ENCODE data around the gene CCDC141. TPM values are rescaled to one million over a fixed set of nuclear protein-coding genes. Genes with fewer than 3 reads are reported as not detected.
"Not testable (repeated sequence)": the region's sequence is repeated elsewhere in the genome, so short reads cannot be mapped to it uniquely, and the experiment has no call there.

The CCDC141 gene
- polyA plus RNA-seq, 3 donors, result 0.12 to 0.27 (median 0.12) TPM

DNA sequence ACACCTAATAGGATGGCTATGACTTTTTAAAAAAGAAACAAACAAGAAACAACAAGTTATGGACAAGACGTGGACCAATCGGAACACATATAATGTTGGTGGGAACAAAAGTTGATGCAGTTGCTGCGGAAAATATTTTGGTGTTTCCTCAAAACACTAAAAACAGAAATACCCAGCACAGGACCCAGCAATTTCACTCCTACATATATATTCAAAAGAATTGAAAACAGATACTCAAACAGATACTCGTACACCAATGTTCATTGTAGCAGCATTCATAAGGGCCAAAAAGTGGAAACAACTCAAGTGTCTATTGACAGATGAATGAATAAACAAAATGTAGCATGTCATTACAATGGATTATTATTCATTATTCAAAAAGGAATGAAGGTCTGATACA lies 12.1 kb downstream of the CCDC141 start:
- DNase-seq, result no peak

DNA sequence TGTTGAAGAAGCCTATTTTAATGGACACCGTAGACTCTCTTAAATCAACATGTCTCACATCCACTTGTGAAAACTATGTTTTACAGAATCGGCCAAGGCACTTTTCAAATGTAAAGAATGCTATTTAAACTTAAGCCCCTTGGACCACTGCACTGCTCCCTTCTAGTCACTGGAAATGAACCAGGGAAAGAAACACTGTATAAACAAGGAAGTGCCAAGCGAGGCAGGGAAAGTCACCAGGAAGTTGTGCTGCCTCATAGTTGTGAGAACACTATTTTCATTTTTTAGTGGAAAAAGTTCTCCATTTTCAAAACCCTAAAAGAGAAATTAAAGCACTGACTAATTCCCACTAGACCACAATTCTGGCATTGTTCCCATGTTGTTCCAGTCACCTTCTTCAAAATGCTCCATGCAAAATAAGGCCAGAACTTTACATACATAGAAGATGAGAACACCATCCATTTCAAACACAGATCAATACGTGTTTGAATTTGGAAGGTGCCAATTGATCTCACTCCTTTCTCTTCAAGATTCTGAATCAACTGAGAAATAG lies 13.5 kb downstream of the CCDC141 start:
- no peak for DNase-seq

DNA sequence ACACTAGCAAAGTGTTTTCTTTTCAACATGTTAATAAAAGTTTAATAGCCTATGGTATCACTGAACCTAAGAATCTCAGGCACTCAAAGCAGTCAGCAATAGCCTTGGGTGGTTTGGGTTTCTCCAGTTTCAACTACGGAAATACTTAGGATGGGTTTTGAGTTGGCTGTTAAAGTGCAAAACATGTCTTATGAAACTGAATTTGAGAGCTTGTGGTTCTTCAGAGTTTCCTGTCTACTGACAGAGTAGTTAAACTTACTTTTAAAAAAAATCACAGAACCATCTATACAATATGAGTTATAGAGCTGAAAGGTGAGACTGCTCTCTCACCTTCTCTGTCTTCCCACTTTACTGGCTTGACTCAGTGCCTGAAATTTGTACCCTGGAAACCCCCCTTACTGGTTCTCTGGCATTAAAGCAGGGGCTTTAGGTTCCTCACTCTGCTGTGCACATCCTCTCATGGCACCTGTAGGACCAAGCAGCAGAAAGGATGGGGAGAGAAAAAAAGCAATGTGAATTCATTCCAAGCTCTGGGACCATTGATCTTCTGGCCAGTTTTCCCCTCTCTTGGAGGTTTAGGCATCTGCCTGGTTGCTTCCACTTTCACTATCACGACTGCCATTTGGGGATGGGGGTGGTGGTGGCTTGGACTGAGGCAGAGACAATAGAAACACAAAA lies 18.1 kb downstream of the CCDC141 start:
- no peak for DNase-seq

DNA sequence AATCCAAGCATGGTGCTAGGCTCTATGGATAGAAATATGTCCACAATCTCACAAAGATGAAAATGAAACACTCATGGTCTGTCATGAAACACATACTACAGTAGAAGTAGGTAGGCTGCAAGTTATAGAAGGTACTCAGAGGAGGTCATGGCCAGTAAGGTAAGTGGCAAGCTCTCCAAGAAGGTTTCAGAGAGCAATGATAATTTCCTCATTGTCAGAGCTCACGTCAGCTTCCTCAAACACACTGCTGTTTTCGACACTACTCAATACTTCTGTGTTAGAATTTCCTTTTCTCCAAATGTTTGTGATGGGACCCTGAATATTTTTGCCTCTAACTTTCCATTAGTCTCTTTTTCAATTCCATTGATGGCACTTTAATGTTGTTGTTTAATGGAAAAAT lies 25.5 kb downstream of the CCDC141 start:
- no peak for DNase-seq

DNA sequence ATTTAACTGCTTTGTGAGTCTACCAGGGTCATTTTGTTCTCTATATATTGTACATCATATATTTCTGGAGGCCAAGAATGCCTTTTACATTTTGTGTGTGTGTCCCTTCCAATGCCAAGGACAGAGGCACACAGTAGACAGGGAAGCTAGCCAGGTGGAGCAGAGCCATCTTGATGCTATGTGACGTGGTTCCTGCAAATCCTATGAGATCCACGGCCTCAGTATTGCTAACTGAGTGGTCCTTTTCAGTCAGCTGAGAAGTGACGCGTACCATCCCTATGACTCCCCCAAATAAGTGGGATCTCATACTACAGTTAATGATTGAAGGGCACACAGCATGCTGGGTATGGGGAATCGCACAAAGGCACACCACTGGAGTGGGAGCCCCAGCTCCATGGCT lies 27.3 kb downstream of the CCDC141 start:
- DNase-seq, result no peak

DNA sequence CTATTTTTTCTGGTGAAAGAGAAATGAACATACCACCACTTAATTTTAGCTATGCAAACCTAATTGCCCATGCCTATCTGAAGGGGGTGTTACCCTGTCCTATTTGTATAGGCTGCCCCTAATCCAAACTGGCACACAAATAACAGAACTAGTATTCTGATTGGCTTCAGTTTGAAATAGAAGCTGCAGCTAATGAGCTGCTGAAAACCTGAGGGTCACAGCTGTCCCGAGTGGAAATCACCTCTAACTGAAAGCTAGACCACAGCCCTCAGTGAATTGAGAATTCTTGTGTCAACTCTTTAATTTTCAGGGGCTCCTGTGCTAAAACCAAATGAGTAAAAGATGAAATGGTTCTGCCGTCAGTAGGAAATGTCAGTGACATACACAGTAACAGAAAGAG lies 28.7 kb downstream of the CCDC141 start:
- DNase-seq, result no peak

DNA sequence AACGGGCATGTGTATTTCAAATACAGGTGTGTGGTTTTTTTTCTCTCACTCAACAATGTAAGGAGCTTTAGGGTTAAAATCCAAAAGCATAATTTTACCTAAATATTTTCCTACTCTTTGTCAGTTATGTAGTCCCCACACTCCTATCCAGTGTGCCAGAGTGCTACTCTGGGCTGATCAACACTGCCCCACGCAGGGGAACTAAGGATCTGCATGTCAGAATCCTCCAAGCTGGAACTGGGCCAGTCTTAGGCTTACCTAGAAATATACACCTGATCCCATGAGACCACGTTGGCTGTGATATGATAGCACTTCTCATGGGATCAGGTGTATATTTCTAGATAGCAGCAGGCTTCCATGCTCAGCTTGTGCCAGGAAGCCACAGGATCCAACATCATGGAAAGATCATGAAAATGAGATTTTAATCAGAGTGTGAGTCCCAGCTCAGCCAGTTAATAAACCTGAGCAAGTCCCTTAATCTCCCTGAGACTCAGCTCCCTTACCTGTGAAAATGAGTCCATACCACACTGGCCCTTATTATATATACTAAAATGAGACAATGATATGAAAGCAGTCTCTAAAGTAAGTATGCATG lies 29.7 kb downstream of the CCDC141 start:
- no peak for DNase-seq

DNA sequence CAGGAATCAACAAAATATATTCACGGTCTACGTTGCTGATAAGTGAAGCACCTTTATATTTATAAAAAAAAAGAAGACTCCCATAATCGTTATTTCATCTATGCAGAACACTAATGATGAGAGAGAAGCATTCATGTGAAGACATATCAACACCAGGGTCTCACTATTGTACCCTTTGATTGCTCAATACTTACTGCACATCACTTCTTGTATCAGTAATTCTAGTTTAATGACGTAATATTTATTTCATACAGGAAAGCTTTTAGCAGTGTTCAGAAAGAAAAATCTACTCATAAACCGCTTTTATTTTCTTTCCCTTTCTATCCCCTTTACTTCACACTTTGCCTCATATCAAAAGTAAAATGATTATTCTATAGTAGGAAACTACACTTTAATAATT lies 30.7 kb downstream of the CCDC141 start:
- no peak for DNase-seq

DNA sequence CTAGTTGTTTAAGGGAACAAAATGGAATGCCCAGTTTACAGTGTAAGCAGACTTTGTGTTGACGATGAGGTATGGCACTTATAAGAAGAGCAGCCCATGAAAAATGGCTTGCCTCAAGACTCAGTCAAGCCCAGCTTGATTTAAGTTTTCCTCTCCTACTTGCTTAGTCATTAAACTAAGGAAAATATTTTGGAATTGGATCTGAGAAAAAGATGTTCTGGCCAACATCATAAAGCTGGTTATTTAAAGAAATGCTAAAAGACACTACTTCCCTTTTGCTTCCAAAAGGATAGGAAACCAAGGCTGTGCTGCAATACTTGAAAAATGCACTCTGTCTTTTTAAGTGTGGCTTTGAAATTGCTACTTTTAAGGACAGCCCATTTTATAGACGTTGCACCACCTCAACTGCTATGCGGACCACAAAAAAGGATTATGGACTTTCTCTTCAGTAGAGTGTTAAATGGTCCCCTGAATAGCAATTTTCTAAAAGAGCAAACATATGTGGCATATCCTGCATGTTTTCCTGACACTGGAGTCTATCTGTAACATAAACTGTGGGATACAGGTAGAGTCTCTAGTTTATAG lies 32.1 kb downstream of the CCDC141 start:
- DNase-seq, result no peak

DNA sequence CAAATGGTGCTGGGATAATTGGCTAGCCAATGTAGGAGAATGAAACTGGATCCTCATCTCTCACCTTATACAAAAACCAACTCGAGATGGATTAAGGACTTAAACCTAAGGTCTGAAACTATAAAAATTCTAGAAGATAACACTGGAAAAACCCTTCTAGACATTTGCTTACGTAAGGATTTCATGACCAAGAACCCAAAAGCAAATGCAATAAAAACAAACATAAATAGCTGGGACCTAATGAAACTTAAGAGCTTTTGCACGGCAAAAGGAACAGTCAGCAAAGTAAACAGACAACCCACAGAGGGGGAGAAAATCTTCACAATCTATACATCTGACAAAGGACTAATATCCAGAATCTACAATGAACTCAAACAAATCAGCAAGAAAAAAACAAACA lies 35.7 kb downstream of the CCDC141 start:
- not testable (repeated sequence) for DNase-seq

DNA sequence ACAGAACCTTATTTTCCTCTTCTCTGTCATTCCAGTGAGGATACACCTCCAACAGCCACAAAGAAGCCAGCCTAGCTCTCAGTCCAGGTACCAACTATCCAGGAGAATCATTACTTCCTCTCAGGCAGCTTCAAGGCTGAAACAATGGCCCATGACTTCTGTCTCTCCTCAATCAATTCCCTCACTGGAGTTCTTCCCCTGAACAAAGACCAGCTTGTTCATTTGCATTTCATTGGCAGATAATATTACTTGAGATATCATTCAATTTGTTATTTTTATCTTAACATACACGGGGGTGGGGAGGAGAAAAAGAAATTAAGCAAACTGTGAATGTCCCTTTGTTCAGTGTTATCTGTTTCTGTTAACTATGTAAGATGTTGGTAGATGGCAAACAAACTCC lies 44.0 kb downstream of the CCDC141 start:
- DNase-seq, result no peak

DNA sequence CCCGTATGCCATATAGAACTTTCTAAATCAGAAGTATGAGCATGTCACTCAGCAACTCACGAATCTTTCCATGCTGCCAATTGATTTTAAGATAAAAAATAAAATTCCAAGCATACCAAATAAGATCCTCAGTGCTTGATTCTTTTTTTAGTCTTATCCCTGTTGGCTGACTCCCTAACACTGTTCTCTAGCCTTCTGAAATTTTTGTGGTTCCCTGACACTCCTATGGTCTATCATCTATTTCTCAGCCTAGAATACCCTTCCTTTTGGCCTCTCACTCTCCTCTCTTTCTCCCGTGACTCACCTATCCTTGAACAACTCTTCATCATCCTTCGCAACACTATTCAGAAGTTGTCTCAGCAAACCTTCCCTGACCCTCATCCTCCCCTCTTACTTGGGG lies 50.5 kb downstream of the CCDC141 start:
- DNase-seq, result no peak

DNA sequence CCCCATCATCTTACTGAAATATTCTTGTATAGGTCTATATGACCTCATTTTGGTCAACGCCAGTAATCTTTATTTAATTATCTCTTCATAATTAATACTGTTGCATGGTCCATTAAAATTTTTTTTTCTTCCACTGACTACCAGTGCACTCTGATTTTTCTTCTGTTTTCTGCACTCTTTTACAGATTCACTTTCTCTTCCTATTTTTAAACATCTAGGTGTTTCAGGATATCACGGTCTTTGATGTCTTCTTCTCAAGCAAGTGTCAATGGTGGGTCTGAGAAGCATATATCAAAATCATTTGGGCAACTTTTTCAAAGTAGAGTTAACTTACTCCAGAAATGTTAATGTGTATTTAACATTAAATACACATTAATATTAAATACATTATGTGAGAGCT lies 51.4 kb downstream of the CCDC141 start:
- DNase-seq, result no peak

DNA sequence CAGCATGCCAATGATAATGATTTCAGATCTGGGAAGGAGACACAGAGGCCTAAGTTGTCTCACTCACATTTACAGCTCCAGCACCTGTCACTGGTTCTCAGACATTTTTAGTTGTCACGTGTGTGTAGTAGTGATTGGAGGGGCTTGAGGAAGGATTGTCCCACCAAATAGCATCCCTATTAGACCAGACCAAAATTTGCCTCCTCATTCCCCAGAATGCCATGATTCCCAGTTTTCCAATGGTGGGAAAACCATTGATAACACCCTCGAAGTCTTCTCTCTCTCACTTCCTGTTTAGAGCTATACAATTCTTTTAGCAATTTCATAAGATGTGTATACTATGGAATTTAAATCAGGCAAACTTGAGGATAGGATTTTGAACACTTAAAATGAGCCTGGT lies 52.5 kb downstream of the CCDC141 start:
- no peak for DNase-seq

DNA sequence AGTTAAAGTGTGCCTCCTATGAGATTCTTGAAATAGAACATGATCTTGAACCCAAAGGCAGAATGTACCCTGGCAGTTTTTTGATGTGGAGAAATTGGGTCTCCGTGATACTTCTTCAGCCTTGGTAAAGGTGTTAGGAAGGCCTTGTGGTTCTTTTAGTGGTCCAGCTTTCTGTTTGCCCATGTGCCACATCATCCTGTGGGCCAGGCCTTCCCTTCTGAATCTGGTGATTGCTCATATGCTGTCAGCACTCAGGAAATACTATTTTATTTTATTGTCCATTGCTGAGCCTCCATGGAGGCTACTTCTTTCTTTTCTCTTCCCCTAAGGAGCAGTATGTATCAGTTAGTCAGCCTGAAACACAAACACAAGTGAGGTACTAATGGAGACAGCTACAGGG lies 52.9 kb downstream of the CCDC141 start:
- no peak for DNase-seq

DNA sequence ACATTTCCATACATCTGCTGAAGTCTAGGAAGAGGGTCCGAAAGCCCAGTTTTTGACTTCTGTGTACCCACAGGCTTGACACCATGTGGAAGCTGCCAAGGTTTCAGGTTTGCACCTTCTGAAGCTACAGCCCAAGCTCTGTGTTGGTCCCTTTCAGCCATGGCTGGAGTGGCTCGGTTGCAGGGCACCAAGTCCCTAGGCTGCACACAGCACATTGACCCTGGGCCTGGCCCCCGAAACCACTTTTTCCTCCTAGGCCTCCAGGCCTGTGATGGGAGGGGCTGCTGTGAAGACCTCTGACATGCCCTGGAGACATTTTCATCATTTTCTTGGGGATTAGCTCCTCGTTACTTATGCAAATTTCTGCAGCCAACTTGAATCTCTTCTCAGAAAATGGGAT lies 55.7 kb downstream of the CCDC141 start:
- DNase-seq, result no peak

DNA sequence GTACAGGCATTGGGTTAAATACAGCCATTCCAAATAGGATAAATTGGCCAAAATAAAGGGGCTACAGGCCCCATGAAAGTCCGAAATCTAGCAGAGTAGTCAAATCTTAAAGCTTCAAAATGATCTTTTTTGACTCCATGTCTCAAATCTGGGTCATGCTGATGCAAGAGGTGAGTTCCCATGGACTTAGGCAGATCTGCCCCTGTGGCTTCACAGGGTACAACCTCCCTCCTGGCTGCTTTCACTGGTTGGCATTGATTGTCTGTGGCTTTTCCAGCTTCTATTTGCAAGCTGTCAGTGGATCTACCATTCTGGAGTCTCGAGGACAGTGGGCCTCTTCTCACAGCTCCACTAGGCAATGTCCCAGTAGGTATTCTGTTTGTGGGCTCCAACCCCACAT lies 56.1 kb downstream of the CCDC141 start:
- no peak for DNase-seq

DNA sequence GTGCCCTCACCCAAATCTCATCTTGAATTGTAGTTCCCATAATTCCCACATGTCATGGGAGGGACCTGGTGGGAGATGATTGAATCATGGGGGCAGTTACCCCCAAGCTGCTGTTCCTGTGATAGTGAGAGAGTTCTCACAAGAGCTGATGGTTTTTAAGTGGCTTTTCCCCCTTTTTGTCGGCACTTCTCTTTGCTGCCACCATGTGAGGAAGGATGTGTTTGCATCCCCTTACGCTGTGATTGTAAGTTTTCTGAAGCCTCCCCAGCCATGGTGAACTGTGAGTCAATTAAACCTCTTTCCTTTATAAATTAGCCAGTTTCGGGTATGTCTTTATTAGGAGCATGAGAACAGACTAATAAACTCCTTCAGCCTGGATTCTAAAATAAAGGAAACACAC lies 57.2 kb downstream of the CCDC141 start:
- not testable (repeated sequence) for DNase-seq

DNA sequence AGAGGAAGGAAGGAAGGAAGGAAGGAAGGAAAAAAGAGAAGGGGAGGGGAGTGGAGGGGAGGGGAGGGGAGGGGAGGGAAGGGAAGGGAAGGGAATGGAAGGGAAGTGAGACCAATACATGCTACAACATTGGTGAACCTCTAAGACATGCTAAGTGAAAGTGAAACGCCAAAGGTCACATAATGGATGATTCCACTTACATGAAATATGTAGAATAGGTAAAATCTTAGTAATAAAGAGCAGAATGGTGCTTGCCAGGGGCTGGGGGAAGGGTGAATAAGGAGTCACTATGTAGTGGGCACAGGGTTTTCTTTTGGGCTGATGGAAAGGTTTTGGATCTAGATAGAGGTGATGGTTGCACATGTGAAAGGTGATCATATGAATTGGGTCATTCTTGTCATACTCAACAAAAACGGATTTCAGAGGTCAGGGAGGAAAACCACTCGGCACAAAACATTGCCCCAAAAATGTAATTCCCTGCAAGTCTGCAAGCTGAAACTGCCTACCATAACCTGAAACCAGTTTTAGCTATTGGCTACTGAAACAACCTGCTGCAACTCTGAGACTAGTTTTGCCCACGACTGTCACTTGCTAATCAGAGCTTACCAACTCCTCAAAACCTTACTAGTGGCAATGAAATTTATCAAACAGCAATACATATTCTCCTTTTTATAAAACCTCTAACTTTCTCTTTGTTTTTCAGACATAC lies 59.2 kb downstream of the CCDC141 start:
- DNase-seq, result no peak

DNA sequence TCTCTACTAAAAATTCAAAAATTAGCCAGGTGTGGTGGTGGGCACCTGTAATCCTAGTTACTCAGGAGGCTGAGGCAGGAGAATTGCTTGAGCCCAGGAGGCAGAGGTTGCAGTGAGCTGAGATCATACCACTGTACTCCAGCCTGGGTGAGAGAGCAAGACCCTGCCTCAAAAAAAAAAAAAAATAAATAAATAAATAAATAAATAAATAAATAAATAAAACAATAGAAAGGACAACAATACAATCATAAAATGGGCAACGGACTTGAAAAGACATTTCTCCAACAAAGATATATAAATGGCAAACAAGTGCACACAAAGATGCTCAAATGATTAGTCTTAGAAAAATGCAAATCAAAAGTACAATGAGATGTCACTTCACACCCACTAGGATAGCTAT lies 60.5 kb downstream of the CCDC141 start:
- DNase-seq, result not testable (repeated sequence)

DNA sequence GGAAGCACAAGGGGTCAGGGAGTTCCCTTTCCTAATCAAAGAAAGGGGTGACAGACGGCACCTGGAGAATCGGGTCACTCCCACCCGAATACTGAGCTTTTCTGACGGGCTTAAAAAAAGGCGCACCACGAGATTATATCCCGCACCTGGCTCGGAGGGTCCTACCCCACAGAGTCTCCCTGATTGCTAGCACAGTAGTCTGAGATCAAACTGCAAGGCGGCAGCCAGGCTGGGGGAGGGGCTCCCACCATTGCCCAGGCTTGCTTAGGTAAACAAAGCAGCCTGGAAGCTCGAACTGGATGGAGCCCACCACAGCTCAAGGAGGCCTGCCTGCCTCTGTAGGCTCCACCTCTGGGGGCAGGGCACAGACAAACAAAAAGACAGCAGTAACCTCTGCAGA lies 67.3 kb downstream of the CCDC141 start:
- DNase-seq, result not testable (repeated sequence)

DNA sequence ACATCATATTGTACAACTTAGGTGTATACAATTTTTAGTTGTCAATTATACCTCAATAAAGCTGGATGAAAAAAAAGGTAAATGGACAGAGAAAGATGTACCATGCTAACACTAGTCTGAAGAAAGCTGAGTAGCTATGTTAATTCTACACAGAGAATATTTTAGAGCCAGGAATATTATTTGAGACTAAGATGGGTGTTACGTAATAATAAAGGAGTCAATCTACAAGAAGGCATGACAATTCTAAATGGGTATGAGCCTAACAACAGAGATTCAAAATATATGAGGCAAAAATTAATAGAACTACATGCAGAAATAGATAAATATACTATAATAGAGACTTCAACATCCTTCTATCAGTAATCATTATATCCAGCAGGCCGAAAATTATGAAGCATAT lies 69.1 kb downstream of the CCDC141 start:
- DNase-seq, result no peak

DNA sequence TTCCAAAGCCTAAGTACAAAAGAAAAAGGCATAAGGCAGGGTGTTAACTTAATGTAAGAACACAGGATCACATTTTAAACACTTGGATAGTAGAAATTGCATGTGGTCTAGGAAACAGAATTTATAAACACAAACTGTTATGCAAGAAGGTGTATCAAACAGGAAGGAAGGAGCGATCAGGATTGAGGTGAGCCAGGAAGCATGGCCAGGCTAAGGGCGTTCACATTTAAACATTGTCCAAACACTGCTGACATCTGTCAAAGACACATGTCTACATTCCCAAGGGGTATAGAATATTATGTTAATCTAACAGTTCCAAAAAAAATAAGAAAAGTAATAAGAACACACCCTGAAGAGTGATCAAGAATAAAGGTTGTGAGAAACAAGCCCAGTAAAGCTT lies 71.3 kb downstream of the CCDC141 start:
- DNase-seq, result no peak
